ENCODE data around the gene GPR137.
"Not testable (repeated sequence)": the region's sequence is repeated elsewhere in the genome, so short reads cannot be mapped to it uniquely, and the experiment has no call there.

Gene GPR137

DNA sequence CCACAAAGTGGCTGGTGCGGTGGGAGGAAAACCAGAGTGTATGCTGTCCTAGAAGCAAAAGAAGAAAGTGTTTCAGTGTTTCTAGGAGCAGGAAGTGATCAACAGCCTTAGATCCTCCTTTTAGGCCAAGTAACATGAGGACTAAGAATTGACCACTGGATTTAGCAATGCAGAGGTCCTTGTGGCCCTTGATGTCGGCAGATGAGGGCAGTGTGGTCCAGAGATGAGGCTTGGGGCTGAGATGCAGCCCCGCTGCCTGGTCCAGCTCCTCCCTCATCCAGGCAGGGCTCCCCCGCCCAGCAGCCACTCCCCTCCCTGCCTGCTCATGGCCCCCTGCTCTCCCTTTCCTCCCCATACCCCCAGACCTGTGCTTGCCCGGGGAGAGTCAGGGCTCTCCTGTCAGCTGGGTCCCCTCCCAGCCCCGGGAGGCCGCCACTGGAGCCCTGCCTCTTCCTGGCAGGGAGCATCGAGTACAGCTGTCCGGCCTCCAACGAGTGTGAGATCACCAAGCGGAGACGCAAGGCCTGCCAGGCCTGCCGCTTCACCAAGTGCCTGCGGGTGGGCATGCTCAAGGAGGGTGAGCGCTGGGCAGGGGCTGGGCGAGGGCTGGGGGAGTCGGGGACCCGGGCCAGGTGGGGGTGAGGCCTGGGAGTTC is 28.0 kb downstream of the GPR137 start:
- no peak overlapping the region for H3K4ac ChIP-seq (ENCODE audit: low read depth, low read length)
- H3K23ac ChIP-seq (ENCODE audit: low read length) = no peak overlapping the region
- H3K4me1 ChIP-seq (ENCODE audit: control insufficient read depth, low read depth, low read length) = no peaks in the 10 kb centered on the region
- H3K27me3 ChIP-seq (ENCODE audit: insufficient read depth, low read length, poor library complexity) = no peaks in the 10 kb centered on the region
- H4K5ac ChIP-seq (ENCODE audit: low read length) = no peak overlapping the region
- H2BK15ac ChIP-seq (replicated peaks; ENCODE audit: low read depth) = no peak overlapping the region
- WGBS (ENCODE audit: extremely low coverage, insufficient coverage, low lambda C conversion rate) = no CpG with 5 or more reads among the region's 18 CpGs
- H3K56ac ChIP-seq (ENCODE audit: low read length) = no peak overlapping the region
- H2BK5ac ChIP-seq (ENCODE audit: low read length) = no peak overlapping the region
- H4K8ac ChIP-seq (ENCODE audit: low read depth, low read length) = no peak overlapping the region
- DNase-seq = no peak
- H3K27ac ChIP-seq (ENCODE audit: low read depth, low read length) = no peak overlapping the region
- no peak overlapping the region for H3K4me3 ChIP-seq (ENCODE audit: low read length)
- no peak overlapping the region for H2BK120ac ChIP-seq (ENCODE audit: low read depth, low read length)
- no peak overlapping the region for H2AK5ac ChIP-seq (ENCODE audit: low read length)
- H3K4me2 ChIP-seq (ENCODE audit: low read length) = no peak overlapping the region
- H3K18ac ChIP-seq (ENCODE audit: low read length) = no peak overlapping the region
- no peak overlapping the region for H3K9ac ChIP-seq (ENCODE audit: low read length)
- H3K36me3 ChIP-seq (ENCODE audit: control insufficient read depth, insufficient read depth, low read length) = no peaks in the 10 kb centered on the region
- no peaks in the 10 kb centered on the region for H3K79me1 ChIP-seq (ENCODE audit: low read length)
- H3K79me2 ChIP-seq (ENCODE audit: control insufficient read depth, insufficient read depth, low read length) = peaks cover 4% of the 10 kb centered on the region

DNA sequence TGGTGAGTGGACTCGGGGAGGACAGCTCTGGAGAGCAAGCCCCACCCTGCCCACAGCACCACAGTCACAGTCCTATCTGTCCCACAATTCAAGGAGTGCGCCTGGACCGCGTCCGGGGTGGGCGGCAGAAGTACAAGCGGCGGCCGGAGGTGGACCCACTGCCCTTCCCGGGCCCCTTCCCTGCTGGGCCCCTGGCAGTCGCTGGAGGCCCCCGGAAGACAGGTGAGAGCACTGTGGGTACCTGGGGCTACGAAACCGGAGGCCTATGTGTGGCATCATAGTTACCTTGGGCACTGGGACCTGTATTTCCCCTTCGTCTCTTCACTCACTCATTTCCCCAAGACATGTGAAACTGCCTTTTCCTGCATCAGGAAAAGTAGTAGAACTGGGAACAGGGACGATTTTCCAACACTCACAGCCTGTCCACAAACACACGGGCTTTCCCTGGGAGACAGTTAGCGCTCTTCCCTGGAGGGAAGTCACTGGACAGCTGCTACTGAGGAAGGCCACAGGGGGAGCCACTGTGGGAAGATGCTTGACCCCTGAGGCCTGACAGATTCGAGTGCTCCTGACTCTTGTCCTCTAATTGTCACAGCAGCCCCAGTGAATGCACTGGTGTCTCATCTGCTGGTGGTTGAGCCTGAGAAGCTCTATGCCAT is 28.6 kb downstream of the GPR137 start:
- Histone ChIP-seq H3K4me2 (ENCODE audit: low read length) (no peak overlapping the region), H3K23ac (ENCODE audit: low read length) (no peak overlapping the region), H3K79me2 (ENCODE audit: control insufficient read depth, insufficient read depth, low read length) (peaks cover 4% of the 10 kb centered on the region), H3K36me3 (ENCODE audit: control insufficient read depth, insufficient read depth, low read length) (no peaks in the 10 kb centered on the region), H3K4me1 (ENCODE audit: control insufficient read depth, low read depth, low read length) (peaks cover 2% of the 10 kb centered on the region), H3K27me3 (ENCODE audit: insufficient read depth, low read length, poor library complexity) (no peaks in the 10 kb centered on the region), H3K4ac (ENCODE audit: low read depth, low read length) (no peak overlapping the region), H3K79me1 (ENCODE audit: low read length) (peaks cover 2% of the 10 kb centered on the region), H2BK120ac (ENCODE audit: low read depth, low read length) (no peak overlapping the region), H4K8ac (ENCODE audit: low read depth, low read length) (no peak overlapping the region), H2AK5ac (ENCODE audit: low read length) (no peak overlapping the region), H3K18ac (ENCODE audit: low read length) (no peak overlapping the region), H3K27ac (ENCODE audit: low read depth, low read length) (no peak overlapping the region), H3K56ac (ENCODE audit: low read length) (no peak overlapping the region), H2BK15ac (replicated peaks; ENCODE audit: low read depth) (no peak overlapping the region), H3K9ac (ENCODE audit: low read length) (no peak overlapping the region), H2BK5ac (ENCODE audit: low read length) (no peak overlapping the region), H4K5ac (ENCODE audit: low read length) (no peak overlapping the region), H3K4me3 (ENCODE audit: low read length) (no peak overlapping the region)
- no CpG with 5 or more reads among the region's 19 CpGs for WGBS (ENCODE audit: extremely low coverage, insufficient coverage, low lambda C conversion rate)
- DNase-seq = no peak

DNA sequence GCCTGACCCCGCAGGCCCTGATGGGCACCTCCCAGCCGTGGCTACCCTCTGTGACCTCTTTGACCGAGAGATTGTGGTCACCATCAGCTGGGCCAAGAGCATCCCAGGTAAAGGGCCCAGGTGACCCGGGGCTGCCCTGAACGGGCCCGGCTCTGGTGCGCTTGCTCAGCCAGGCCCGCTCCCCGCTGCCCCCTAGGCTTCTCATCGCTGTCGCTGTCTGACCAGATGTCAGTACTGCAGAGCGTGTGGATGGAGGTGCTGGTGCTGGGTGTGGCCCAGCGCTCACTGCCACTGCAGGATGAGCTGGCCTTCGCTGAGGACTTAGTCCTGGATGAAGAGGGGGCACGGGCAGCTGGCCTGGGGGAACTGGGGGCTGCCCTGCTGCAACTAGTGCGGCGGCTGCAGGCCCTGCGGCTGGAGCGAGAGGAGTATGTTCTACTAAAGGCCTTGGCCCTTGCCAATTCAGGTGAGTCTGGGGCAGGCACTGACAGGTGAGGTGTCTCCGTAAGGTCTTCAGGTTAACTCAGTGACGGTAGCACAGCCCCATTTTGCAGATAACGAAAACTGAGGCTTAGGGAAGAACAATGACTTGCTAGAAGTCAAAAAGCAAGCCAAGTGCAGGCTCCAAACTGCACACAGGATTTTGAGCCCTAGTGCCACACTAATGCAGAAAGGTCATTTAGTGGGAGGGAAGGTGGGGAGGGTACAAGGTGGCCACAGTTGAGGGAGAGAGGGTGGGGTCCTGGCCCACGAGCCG is 29.3 kb downstream of the GPR137 start:
- H3K4me1 ChIP-seq (ENCODE audit: control insufficient read depth, low read depth, low read length) = peaks cover 3% of the 10 kb centered on the region
- DNase-seq = no peak
- no CpG with 5 or more reads among the region's 24 CpGs for WGBS (ENCODE audit: extremely low coverage, insufficient coverage, low lambda C conversion rate)

DNA sequence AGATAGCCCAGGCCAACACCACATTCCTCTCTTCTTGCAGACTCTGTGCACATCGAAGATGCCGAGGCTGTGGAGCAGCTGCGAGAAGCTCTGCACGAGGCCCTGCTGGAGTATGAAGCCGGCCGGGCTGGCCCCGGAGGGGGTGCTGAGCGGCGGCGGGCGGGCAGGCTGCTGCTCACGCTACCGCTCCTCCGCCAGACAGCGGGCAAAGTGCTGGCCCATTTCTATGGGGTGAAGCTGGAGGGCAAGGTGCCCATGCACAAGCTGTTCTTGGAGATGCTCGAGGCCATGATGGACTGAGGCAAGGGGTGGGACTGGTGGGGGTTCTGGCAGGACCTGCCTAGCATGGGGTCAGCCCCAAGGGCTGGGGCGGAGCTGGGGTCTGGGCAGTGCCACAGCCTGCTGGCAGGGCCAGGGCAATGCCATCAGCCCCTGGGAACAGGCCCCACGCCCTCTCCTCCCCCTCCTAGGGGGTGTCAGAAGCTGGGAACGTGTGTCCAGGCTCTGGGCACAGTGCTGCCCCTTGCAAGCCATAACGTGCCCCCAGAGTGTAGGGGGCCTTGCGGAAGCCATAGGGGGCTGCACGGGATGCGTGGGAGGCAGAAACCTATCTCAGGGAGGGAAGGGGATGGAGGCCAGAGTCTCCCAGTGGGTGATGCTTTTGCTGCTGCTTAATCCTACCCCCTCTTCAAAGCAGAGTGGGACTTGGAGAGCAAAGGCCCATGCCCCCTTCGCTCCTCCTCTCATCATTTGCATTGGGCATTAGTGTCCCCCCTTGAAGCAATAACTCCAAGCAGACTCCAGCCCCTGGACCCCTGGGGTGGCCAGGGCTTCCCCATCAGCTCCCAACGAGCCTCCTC is 30.2 kb downstream of the GPR137 start:
- not testable (repeated sequence) for H3K4me2 ChIP-seq (ENCODE audit: low read length); H3K9ac ChIP-seq (ENCODE audit: low read length); H2BK15ac ChIP-seq (replicated peaks; ENCODE audit: low read depth); DNase-seq; H2BK5ac ChIP-seq (ENCODE audit: low read length); H3K56ac ChIP-seq (ENCODE audit: low read length); H4K5ac ChIP-seq (ENCODE audit: low read length); H2AK5ac ChIP-seq (ENCODE audit: low read length); H3K36me3 ChIP-seq (ENCODE audit: control insufficient read depth, insufficient read depth, low read length); H4K8ac ChIP-seq (ENCODE audit: low read depth, low read length); H3K23ac ChIP-seq (ENCODE audit: low read length); H3K79me2 ChIP-seq (ENCODE audit: control insufficient read depth, insufficient read depth, low read length); H3K27ac ChIP-seq (ENCODE audit: low read depth, low read length); H3K4ac ChIP-seq (ENCODE audit: low read depth, low read length); H3K4me3 ChIP-seq (ENCODE audit: low read length); H3K79me1 ChIP-seq (ENCODE audit: low read length); H2BK120ac ChIP-seq (ENCODE audit: low read depth, low read length); H3K4me1 ChIP-seq (ENCODE audit: control insufficient read depth, low read depth, low read length); H3K27me3 ChIP-seq (ENCODE audit: insufficient read depth, low read length, poor library complexity); H3K18ac ChIP-seq (ENCODE audit: low read length)
- no CpG with 5 or more reads among the region's 25 CpGs for WGBS (ENCODE audit: extremely low coverage, insufficient coverage, low lambda C conversion rate)

More for the DNA sequence above, 29.3 kb downstream of the GPR137 start:
- H3K4me3 ChIP-seq (ENCODE audit: low read length) = no peak overlapping the region
- H3K4me2 ChIP-seq (ENCODE audit: low read length) = no peak overlapping the region
- no peak overlapping the region for H4K5ac ChIP-seq (ENCODE audit: low read length)
- no peak overlapping the region for H3K9ac ChIP-seq (ENCODE audit: low read length)
- no peak overlapping the region for H2BK120ac ChIP-seq (ENCODE audit: low read depth, low read length)
- no peak overlapping the region for H3K18ac ChIP-seq (ENCODE audit: low read length)
- H2AK5ac ChIP-seq (ENCODE audit: low read length) = no peak overlapping the region
- no peak overlapping the region for H3K23ac ChIP-seq (ENCODE audit: low read length)
- H3K79me2 ChIP-seq (ENCODE audit: control insufficient read depth, insufficient read depth, low read length) = peaks cover 4% of the 10 kb centered on the region
- no peaks in the 10 kb centered on the region for H3K27me3 ChIP-seq (ENCODE audit: insufficient read depth, low read length, poor library complexity)
- H3K36me3 ChIP-seq (ENCODE audit: control insufficient read depth, insufficient read depth, low read length) = no peaks in the 10 kb centered on the region
- H3K79me1 ChIP-seq (ENCODE audit: low read length) = peaks cover 5% of the 10 kb centered on the region
- H4K8ac ChIP-seq (ENCODE audit: low read depth, low read length) = no peak overlapping the region
- H3K4ac ChIP-seq (ENCODE audit: low read depth, low read length) = no peak overlapping the region
- H2BK15ac ChIP-seq (replicated peaks; ENCODE audit: low read depth) = no peak overlapping the region
- H3K56ac ChIP-seq (ENCODE audit: low read length) = no peak overlapping the region
- H2BK5ac ChIP-seq (ENCODE audit: low read length) = no peak overlapping the region
- no peak overlapping the region for H3K27ac ChIP-seq (ENCODE audit: low read depth, low read length)

- DNase-seq = peak; percentile 79
- no peaks in the 10 kb centered on the region for H3K36me3 ChIP-seq (ENCODE audit: control insufficient read depth, insufficient read depth, low read length)
- no CpG with 5 or more reads among the region's 32 CpGs for whole genome bisulfite sequencing (ENCODE audit: extremely low coverage, insufficient coverage, low lambda C conversion rate)
These were observed 31.1 kb downstream of the GPR137 start for GRCh38 chr11:64316672-64317324.

More at GRCh38 chr11:64316672-64317324, 31.1 kb downstream of the GPR137 start:
- Histone ChIP-seq H3K18ac (ENCODE audit: low read length) (peak overlapping the region; percentile 84), H3K4me1 (ENCODE audit: control insufficient read depth, low read depth, low read length) (peaks cover 3% of the 10 kb centered on the region), H2BK120ac (ENCODE audit: low read depth, low read length) (no peak overlapping the region), H4K5ac (ENCODE audit: low read length) (no peak overlapping the region), H4K8ac (ENCODE audit: low read depth, low read length) (peak overlapping the region; percentile 58), H3K23ac (ENCODE audit: low read length) (peak overlapping the region; percentile 83), H3K27ac (ENCODE audit: low read depth, low read length) (peak overlapping the region; percentile 86), H2AK5ac (ENCODE audit: low read length) (peak overlapping the region; percentile 24), H3K9ac (ENCODE audit: low read length) (peak overlapping the region; percentile 93), H3K27me3 (ENCODE audit: insufficient read depth, low read length, poor library complexity) (no peaks in the 10 kb centered on the region), H3K4me2 (ENCODE audit: low read length) (peak overlapping the region; percentile 20), H3K4ac (ENCODE audit: low read depth, low read length) (peak overlapping the region; percentile 57), H3K4me3 (ENCODE audit: low read length) (peak overlapping the region; percentile 91), H2BK15ac (replicated peaks; ENCODE audit: low read depth) (no peak overlapping the region), H3K79me2 (ENCODE audit: control insufficient read depth, insufficient read depth, low read length) (peaks cover 4% of the 10 kb centered on the region), H3K56ac (ENCODE audit: low read length) (peak overlapping the region; percentile 96), H3K79me1 (ENCODE audit: low read length) (peaks cover 7% of the 10 kb centered on the region), H2BK5ac (ENCODE audit: low read length) (peak overlapping the region; percentile 54)

Measured in mesendoderm (in vitro differentiated cells).